Skeletal muscle satellite cell (primary cell): ENCODE measurements around the gene NAA16.
"Not testable (repeated sequence)": the region's sequence is repeated elsewhere in the genome, so short reads cannot be mapped to it uniquely, and the experiment has no call there.

Experiments used
- H3K27me3 ChIP-seq: 2 replicates; pipeline ENCODE4 v1.7.0; 2013; ENCODE audit warnings: low read length; ENCODE audit not compliant: control insufficient read depth, insufficient read depth
- H3K36me3 ChIP-seq: 2 replicates; pipeline ENCODE4 v1.7.0; 2013; ENCODE audit warnings: mild to moderate bottlenecking, control low read depth, low read length; ENCODE audit not compliant: insufficient read depth
- H3K4me1 ChIP-seq: 2 replicates; pipeline ENCODE4 v1.7.0; 2013; ENCODE audit warnings: low read length; ENCODE audit not compliant: control insufficient read depth, insufficient read depth
- H3K4me2 ChIP-seq: 2 replicates; pipeline ENCODE4 v1.7.0; 2013; ENCODE audit warnings: mild to moderate bottlenecking, low read length
- H3K4me3 ChIP-seq: 2 replicates; pipeline ENCODE4 v1.7.0; 2013; ENCODE audit warnings: low read length
- H3K9ac ChIP-seq: 2 replicates; pipeline ENCODE4 v1.7.0; 2013; ENCODE audit warnings: mild to moderate bottlenecking, low read depth, low read length, moderate library complexity
- H3K9me3 ChIP-seq: replicated peaks from 2 replicates; pipeline ENCODE4 v1.7.0; 2013; ENCODE audit warnings: mild to moderate bottlenecking, control low read depth, low read length

Gene NAA16

GRCh38 chr13:41334810-41335209, 23.7 kb downstream of the NAA16 start:
- Histone ChIP-seq H3K36me3 (peaks cover 14% of the 10 kb centered on the region), H3K9me3 (no peaks in the 10 kb centered on the region), H3K4me1 (no peaks in the 10 kb centered on the region), H3K9ac (no peak overlapping the region), H3K27me3 (no peaks in the 10 kb centered on the region), H3K4me3 (no peak overlapping the region), H3K4me2 (no peak overlapping the region)

DNA sequence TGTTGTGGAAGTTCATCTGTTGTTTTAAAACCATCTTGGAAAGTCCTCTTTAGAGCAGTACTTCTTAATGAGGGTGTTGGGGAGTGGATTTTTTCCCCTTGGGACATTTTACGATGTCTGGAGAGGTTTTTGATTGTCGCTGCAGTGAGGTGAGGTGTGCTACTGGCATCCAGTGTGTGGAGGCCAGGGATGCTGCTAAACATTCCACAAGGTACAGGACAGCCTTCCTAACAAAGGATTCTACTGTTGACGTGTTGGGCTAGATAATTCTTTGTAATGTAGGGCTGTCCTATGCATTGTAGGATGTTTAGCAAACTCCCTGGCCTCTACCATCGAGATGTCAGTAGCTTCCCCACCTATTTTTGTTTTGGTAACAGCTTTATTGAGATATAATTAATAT, 33.3 kb downstream of the NAA16 start:
- no peaks in the 10 kb centered on the region for H3K27me3 ChIP-seq
- no peak overlapping the region for H3K4me3 ChIP-seq
- H3K4me2 ChIP-seq: no peak overlapping the region
- H3K9ac ChIP-seq: no peak overlapping the region
- H3K4me1 ChIP-seq: no peaks in the 10 kb centered on the region
- no peaks in the 10 kb centered on the region for H3K9me3 ChIP-seq
- peaks cover 22% of the 10 kb centered on the region for H3K36me3 ChIP-seq

GRCh38 chr13:41345165-41345913, 34.3 kb downstream of the NAA16 start:
- Histone ChIP-seq H3K36me3 (peaks cover 18% of the 10 kb centered on the region), H3K9ac (no peak overlapping the region), H3K27me3 (no peaks in the 10 kb centered on the region), H3K4me1 (no peaks in the 10 kb centered on the region), H3K9me3 (no peaks in the 10 kb centered on the region), H3K4me2 (no peak overlapping the region), H3K4me3 (no peak overlapping the region)

- H3K4me1 ChIP-seq: no peaks in the 10 kb centered on the region
- no peak overlapping the region for H3K4me2 ChIP-seq
- H3K9ac ChIP-seq: no peak overlapping the region
- peaks cover 18% of the 10 kb centered on the region for H3K36me3 ChIP-seq
- no peaks in the 10 kb centered on the region for H3K9me3 ChIP-seq
- no peak overlapping the region for H3K4me3 ChIP-seq
- H3K27me3 ChIP-seq: no peaks in the 10 kb centered on the region
These were observed 35.0 kb downstream of the NAA16 start for GRCh38 chr13:41345914-41346589.

DNA sequence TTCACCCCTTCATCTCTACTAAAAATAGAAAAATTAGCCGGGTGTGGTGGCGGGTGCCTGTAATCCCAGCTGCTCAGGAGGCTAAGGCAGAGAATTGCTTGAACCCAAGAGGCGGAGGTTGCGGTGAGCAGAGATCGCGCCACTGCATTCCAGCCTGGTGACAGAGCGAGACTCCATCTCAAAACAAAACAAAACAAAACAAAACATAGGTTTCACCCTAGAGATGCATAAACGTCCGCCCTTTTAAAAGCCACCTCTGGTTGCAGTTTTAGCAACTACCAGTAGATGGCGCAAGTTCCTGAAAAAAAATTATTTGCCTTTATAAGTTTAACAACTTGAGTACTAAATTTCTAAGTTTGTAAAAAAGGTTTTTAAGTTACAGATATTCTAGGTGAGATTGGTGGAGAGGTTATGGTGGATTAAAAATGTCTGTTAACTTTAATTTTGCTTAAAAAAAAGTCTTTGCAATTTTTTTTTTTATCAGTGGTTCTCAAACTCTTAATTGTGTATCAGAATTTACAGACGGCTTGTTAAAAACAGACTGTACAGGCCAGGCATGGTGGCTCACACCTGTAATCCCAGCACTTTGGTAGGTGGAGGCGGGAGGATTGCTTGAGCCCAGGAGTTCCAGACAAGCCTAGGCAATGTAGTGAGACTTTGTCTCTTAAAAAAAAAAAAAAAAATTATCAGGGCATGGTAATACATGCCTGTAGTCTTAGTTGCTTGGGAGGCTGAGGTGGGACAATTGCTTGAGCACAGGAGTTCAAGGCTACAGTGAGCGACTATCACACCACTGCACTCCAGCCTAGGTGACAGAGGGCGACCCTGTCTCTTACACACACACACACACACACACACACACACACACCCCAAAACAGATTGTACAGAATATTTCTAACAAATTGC, 42.1 kb downstream of the NAA16 start:
- no peak overlapping the region for H3K4me3 ChIP-seq
- peak overlapping the region; percentile 27 for H3K9ac ChIP-seq
- no peaks in the 10 kb centered on the region for H3K9me3 ChIP-seq
- H3K4me1 ChIP-seq: no peaks in the 10 kb centered on the region
- H3K4me2 ChIP-seq: no peak overlapping the region
- no peaks in the 10 kb centered on the region for H3K27me3 ChIP-seq
- H3K36me3 ChIP-seq: peaks cover 9% of the 10 kb centered on the region

DNA sequence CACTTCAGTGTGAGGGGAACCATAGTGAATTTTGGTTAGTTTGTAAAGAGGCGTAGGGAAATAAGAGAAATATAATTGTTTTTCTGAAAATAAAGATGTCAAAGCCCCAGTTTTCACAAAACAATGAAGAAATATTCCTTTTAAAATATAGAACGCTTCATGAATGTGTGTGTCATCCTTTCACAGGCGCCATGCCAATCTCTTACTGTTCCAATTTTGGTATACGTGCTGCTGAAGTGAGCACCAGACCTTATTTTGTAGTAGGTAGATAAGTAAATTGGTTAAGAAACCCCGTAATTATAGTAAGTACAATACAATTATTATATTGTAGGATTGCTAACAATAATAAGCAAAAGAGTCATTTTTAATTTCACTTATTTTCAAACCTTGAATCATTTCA, 43.3 kb downstream of the NAA16 start:
- Histone ChIP-seq H3K9me3 (no peaks in the 10 kb centered on the region), H3K9ac (no peak overlapping the region), H3K36me3 (peaks cover 18% of the 10 kb centered on the region), H3K4me2 (no peak overlapping the region), H3K27me3 (no peaks in the 10 kb centered on the region), H3K4me1 (no peaks in the 10 kb centered on the region), H3K4me3 (no peak overlapping the region)

- not testable (repeated sequence) for H3K4me3 ChIP-seq, H3K9ac ChIP-seq, H3K4me2 ChIP-seq, H3K27me3 ChIP-seq, H3K4me1 ChIP-seq, H3K9me3 ChIP-seq
- H3K36me3 ChIP-seq: peaks cover 22% of the 10 kb centered on the region
These were observed 45.2 kb downstream of the NAA16 start for GRCh38 chr13:41356385-41356648.

DNA sequence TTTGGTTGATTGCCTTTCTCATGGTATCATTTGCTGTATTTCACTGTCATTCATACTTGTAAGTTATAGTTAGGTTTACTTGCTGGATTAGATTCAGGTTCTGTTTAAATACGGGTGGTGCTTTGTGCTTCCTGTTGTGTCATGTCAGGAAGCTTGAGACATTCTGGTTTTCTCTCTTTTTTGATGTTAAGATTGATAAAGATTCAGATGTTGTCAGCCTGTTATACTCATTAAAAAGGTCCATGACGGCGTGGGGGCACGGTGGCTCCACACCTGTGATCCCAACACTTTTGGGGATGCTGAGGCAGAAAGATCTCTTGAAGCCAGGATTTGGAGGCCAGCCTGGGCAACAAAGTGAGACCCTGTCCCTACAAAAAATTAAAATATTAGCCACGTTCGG, 45.7 kb downstream of the NAA16 start:
- Histone ChIP-seq H3K9me3 (no peaks in the 10 kb centered on the region), H3K27me3 (no peaks in the 10 kb centered on the region), H3K36me3 (peaks cover 22% of the 10 kb centered on the region), H3K4me3 (no peak overlapping the region), H3K4me1 (no peaks in the 10 kb centered on the region), H3K4me2 (no peak overlapping the region), H3K9ac (no peak overlapping the region)

DNA sequence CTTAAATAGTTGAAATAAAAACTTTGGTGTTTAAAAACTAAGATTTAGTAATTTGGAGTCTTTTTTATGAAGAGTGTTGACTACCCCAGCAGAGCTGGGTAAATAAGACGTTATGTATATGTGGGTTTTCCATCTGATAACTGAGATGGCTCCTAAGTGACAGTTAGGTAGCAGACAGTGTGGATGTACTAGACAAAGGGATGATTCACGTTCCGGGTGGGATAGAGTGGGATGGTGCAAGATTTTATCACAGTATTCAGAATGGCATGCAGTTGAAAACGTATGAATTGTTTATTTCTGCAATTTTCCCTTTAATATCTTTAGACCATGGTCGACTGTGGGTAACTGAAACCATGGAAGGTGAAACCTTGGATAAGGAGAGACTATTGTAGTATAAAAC, 50.4 kb downstream of the NAA16 start:
- Histone ChIP-seq H3K4me3 (no peak overlapping the region), H3K36me3 (peaks cover 27% of the 10 kb centered on the region), H3K27me3 (no peaks in the 10 kb centered on the region), H3K4me1 (no peaks in the 10 kb centered on the region), H3K9me3 (no peaks in the 10 kb centered on the region), H3K9ac (no peak overlapping the region), H3K4me2 (no peak overlapping the region)

DNA sequence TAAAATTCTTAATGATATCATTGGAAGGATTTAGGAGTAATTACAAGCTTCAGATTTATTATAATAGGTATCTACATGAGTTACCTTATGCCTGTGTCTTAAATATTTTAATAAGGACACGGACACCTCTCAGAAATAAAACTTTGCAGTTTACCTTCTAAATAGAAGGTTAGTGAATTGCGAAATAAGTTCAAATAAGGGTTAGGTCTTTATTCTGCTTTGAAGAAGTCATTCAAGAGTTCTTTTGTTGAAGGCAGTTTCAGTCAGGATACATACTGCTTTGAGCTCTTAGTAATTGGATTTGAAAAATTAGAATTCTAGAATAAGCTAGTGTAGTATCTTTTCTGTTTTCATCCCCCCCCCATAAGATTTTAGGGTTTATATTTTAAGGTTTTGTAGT, 53.0 kb downstream of the NAA16 start:
- no peaks in the 10 kb centered on the region for H3K9me3 ChIP-seq
- H3K4me2 ChIP-seq: no peak overlapping the region
- peaks cover 33% of the 10 kb centered on the region for H3K36me3 ChIP-seq
- no peak overlapping the region for H3K9ac ChIP-seq
- no peak overlapping the region for H3K4me3 ChIP-seq
- H3K27me3 ChIP-seq: no peaks in the 10 kb centered on the region
- no peaks in the 10 kb centered on the region for H3K4me1 ChIP-seq

GRCh38 chr13:41365631-41366030, 54.6 kb downstream of the NAA16 start:
- H3K9me3 ChIP-seq: no peaks in the 10 kb centered on the region
- no peaks in the 10 kb centered on the region for H3K4me1 ChIP-seq
- no peak overlapping the region for H3K9ac ChIP-seq
- H3K36me3 ChIP-seq: peaks cover 44% of the 10 kb centered on the region
- H3K27me3 ChIP-seq: no peaks in the 10 kb centered on the region
- no peak overlapping the region for H3K4me3 ChIP-seq
- no peak overlapping the region for H3K4me2 ChIP-seq
